ENCODE results near the gene KNSTRN. TPM values are rescaled to one million over a fixed set of nuclear protein-coding genes. Genes with fewer than 3 reads are reported as not detected.

Gene KNSTRN
- total and polyA plus RNA-seq, 2 of the 13 experiments (the other 11 are each of a cell fraction or from before 2014, with no cell fraction given) = 20.3 to 62.3 TPM

DNA sequence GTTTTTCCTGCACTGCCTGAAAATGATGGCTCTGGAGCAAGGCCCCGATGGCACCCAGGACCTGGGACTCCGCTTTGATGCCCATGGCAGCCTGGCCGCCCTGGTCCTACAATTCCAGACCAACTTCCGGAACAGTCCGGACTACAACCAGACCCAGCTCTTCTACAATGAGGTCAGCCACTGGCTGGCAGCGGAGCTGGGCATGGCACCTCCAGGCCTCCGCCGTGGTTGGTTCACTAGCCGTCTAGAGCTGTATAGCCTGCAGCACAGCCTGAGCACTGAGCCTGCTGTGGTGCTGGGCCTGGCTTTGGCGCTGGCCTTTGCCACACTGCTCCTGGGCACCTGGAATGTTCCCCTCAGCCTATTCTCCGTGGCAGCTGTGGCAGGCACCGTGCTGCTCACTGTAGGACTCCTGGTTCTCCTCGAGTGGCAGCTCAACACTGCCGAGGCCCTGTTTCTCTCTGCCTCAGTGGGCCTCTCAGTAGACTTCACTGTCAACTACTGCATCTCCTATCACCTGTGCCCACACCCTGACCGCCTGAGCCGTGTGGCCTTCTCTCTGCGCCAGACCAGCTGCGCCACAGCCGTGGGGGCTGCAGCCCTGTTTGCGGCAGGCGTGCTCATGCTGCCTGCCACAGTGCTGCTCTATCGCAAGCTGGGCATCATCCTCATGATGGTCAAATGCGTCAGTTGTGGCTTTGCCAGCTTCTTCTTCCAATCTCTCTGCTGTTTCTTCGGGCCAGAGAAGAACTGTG is 13.6 kb upstream of the KNSTRN start:
- no peak for DNase-seq (ENCODE audit: low spot score)
- no peak for TF ChIP-seq KDM5A (IDR thresholded peaks at IDR 0.05; ENCODE audit: borderline replicate concordance, low read length)
- 0 out of 2 replicates have a peak, but pooled peaks have one; percentile 1 for TF ChIP-seq ZNF772 (CRISPR knock-in tag; IDR thresholded peaks at IDR 0.05)
- TF ChIP-seq HNRNPL (IDR thresholded peaks at IDR 0.05; ENCODE audit: low read depth, low read length) = 0 out of 2 replicates have a peak, but pooled peaks have one; percentile 17
- intact Hi-C loops (cut with micrococcal nuclease; ENCODE audit: unreplicated experiment) (loop anchor here (1.0 kb wide), 1 partner anchor 53 kb away; no protein-coding TSS in a partner anchor), in situ Hi-C loops (cut with HindIII; ENCODE audit: extremely low pct_ligation_motif_present, low pct_unique_long_range_greater_than_20kb) (no loop called here)
- no TSS peak for BruUV-seq (replicated peaks)
- peaks cover 12 to 77% of the 10 kb centered on the region in 2 experiments for H3K27me3 ChIP-seq (ENCODE audit: control insufficient read depth in 1 of 2, insufficient read depth in 2 of 2, low read length in 2 of 2)
- POLR2A ChIA-PET = interaction anchor here (0.6 to 4.4 kb wide), 3 partner anchors 14 to 52 kb away, joined by 3 to 16 read pairs (median 4); partner anchors contain the start of genes IVD and KNSTRN
- CTCF ChIA-PET (ENCODE audit: low intra/inter-chr PET ratio, low total read pairs) = interaction anchor here (1.7 to 3.0 kb wide), 3 partner anchors 24 to 52 kb away, joined by 5 to 32 read pairs (median 8); no protein-coding TSS in a partner anchor
- no peak overlapping the region for H3K27ac ChIP-seq (ENCODE audit: extremely low read length, insufficient read depth, low read length)
- 45% methylated on average over 12 of the region's 24 CpGs for WGBS (ENCODE audit: low lambda C conversion rate)
- no peak overlapping the region; a peak in 1 of 6 replicates for H3K4me3 ChIP-seq (replicated peaks in 1 of 3; ENCODE audit: insufficient read depth in 1 of 3, low read depth in 2 of 3, low read length in 3 of 3)
- H3K79me2 ChIP-seq (ENCODE audit: insufficient read depth, low read length) = no peaks in the 10 kb centered on the region
- no peaks in the 10 kb centered on the region for H3K36me3 ChIP-seq (replicated peaks in 1 of 2; ENCODE audit: control insufficient read depth in 1 of 2, insufficient read depth in 2 of 2, low read length in 2 of 2)
- no peak overlapping the region for H3K9ac ChIP-seq (ENCODE audit: insufficient read depth, low read depth, low read length)
- H2AFZ ChIP-seq (ENCODE audit: low read length) = no peak overlapping the region
- H3K9me3 ChIP-seq (ENCODE audit: low read length) = no peaks in the 10 kb centered on the region
- no peak for ATAC-seq
- H4K20me1 ChIP-seq (ENCODE audit: insufficient read depth, low read length) = no peaks in the 10 kb centered on the region
- H3K4me1 ChIP-seq (ENCODE audit: insufficient read depth, low read length) = no peaks in the 10 kb centered on the region
- FAIRE-seq = no peak
- H3K4me2 ChIP-seq (ENCODE audit: low read depth, low read length) = no peak overlapping the region

- CTCF ChIA-PET (ENCODE audit: low intra/inter-chr PET ratio, low total read pairs) = interaction anchor here (3.0 kb wide), 1 partner anchor 52 kb away, joined by 32 read pairs; no protein-coding TSS in a partner anchor
- peaks cover 12 to 71% of the 10 kb centered on the region in 2 experiments for H3K27me3 ChIP-seq (ENCODE audit: control insufficient read depth in 1 of 2, insufficient read depth in 2 of 2, low read length in 2 of 2)
- H3K9me3 ChIP-seq (ENCODE audit: low read length) = no peaks in the 10 kb centered on the region
- H3K27ac ChIP-seq (ENCODE audit: extremely low read length, insufficient read depth, low read length) = no peak overlapping the region
- in situ Hi-C loops (cut with HindIII; ENCODE audit: extremely low pct_ligation_motif_present, low pct_unique_long_range_greater_than_20kb) (no loop called here), intact Hi-C loops (cut with micrococcal nuclease; ENCODE audit: unreplicated experiment) (no loop called here)
- no peaks in the 10 kb centered on the region for H3K4me1 ChIP-seq (ENCODE audit: insufficient read depth, low read length)
- H3K4me2 ChIP-seq (ENCODE audit: low read depth, low read length) = no peak overlapping the region
- no peak overlapping the region for H3K9ac ChIP-seq (ENCODE audit: insufficient read depth, low read depth, low read length)
- no TSS peak for BruUV-seq (replicated peaks)
- 37% methylated on average over 2 of the region's 10 CpGs for WGBS (ENCODE audit: low lambda C conversion rate)
- FAIRE-seq = no peak
- DNase-seq (ENCODE audit: low spot score) = no peak
- no peak overlapping the region for H3K4me3 ChIP-seq (replicated peaks in 1 of 3; ENCODE audit: insufficient read depth in 1 of 3, low read depth in 2 of 3, low read length in 3 of 3)
- H2AFZ ChIP-seq (ENCODE audit: low read length) = no peak overlapping the region
- H3K36me3 ChIP-seq (replicated peaks in 1 of 2; ENCODE audit: control insufficient read depth in 1 of 2, insufficient read depth in 2 of 2, low read length in 2 of 2) = no peaks in the 10 kb centered on the region
- no peak for ATAC-seq
- POLR2A ChIA-PET = interaction anchor here (0.6 to 4.4 kb wide), 2 partner anchors 13 to 36 kb away, joined by 3 to 16 read pairs; partner anchors contain the start of genes IVD and KNSTRN
- no peaks in the 10 kb centered on the region for H3K79me2 ChIP-seq (ENCODE audit: insufficient read depth, low read length)
- no peaks in the 10 kb centered on the region for H4K20me1 ChIP-seq (ENCODE audit: insufficient read depth, low read length)
- TF ChIP-seq ARID3A (IDR thresholded peaks at IDR 0.05; ENCODE audit: low read depth, low read length) = no peak
- TF ChIP-seq NR2F1 (CRISPR knock-in tag; IDR thresholded peaks at IDR 0.05) = no peak
- no peak for TF ChIP-seq ZNF720 (CRISPR knock-in tag; IDR thresholded peaks at IDR 0.05)
- no peak for TF ChIP-seq RBM39 (IDR thresholded peaks at IDR 0.05; ENCODE audit: low read depth, low read length, poor library complexity, severe bottlenecking)
- TF ChIP-seq ZNF549 (CRISPR knock-in tag; IDR thresholded peaks at IDR 0.05) = no peak
- TF ChIP-seq XBP1 (CRISPR knock-in tag; IDR thresholded peaks at IDR 0.05) = no peak
- TF ChIP-seq ZBTB1 (CRISPR knock-in tag; IDR thresholded peaks at IDR 0.05; ENCODE audit: borderline replicate concordance) = no peak
- TF ChIP-seq ZNF441 (CRISPR knock-in tag; IDR thresholded peaks at IDR 0.05; ENCODE audit: borderline replicate concordance) = no peak
- TF ChIP-seq, protein P1, sequence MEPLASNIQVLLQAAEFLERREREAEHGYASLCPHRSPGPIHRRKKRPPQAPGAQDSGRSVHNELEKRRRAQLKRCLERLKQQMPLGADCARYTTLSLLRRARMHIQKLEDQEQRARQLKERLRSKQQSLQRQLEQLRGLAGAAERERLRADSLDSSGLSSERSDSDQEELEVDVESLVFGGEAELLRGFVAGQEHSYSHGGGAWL (CRISPR knock-in tag; IDR thresholded peaks at IDR 0.05) = no peak
- no peak for TF ChIP-seq CREB1 (IDR thresholded peaks at IDR 0.05)
- TF ChIP-seq CREB1 (CRISPR knock-in tag; IDR thresholded peaks at IDR 0.05) = no peak
- TF ChIP-seq ZNF431 (CRISPR knock-in tag; IDR thresholded peaks at IDR 0.05; ENCODE audit: borderline replicate concordance, low read depth) = no peak
- TF ChIP-seq, protein P2, sequence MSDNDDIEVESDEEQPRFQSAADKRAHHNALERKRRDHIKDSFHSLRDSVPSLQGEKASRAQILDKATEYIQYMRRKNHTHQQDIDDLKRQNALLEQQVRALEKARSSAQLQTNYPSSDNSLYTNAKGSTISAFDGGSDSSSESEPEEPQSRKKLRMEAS (IDR thresholded peaks at IDR 0.05) = no peak
These were observed 13.0 kb upstream of the KNSTRN start for GRCh38 chr15:40369474-40369869.
